ENCODE data around the gene ZSWIM7. TPM values are rescaled to one million over a fixed set of nuclear protein-coding genes. Genes with fewer than 3 reads are reported as not detected.

ZSWIM7 gene
- 10.4 and 13.8 TPM in 2 replicates for total RNA-seq (2022)
- Bru-seq, nascent RNA, result percentile 54 among the genes with signal in this experiment
- BruChase-seq, experiment 1, labeled RNA remaining after a 2-hour chase, result percentile 55 among the genes with signal in this experiment
- percentile 57 among the genes with signal in this experiment for BruChase-seq, experiment 2, labeled RNA remaining after a 6-hour chase
- long read RNA-seq, partial matches to known transcripts, result 1 of 25 reads
- long read RNA-seq, other reads (novel, unspliced or antisense), result 8 of 25 reads

GRCh38 chr17:15999141-15999973 lies at the start of gene ZSWIM7, which contains the start of gene TTC19:
Gene ZSWIM7, minus strand, starts transcription at chr17:15999704. Its CDS starts 110 bp downstream, at chr17:15999594.
Gene TTC19, plus strand, starts transcription at chr17:15999824. Its CDS starts 25 bp downstream, at chr17:15999849.
- intact Hi-C loops (cut with micrococcal nuclease; ENCODE audit: unreplicated experiment), result no loop called here
- no TSS peak for BruUV-seq (replicated peaks)
- Mint-ChIP-seq H3K4me3 (ENCODE audit: unreplicated experiment) (peak within 1 kb of the TSS; percentile 82), H3K36me3 (ENCODE audit: insufficient read depth, unreplicated experiment) (peaks cover 53% of the 10 kb centered on the region), H3K4me1 (ENCODE audit: low read depth, unreplicated experiment) (peaks cover 15% of the 10 kb centered on the region), H3K27me3 (ENCODE audit: insufficient read depth, unreplicated experiment) (no peaks in the 10 kb centered on the region), H3K27ac (ENCODE audit: unreplicated experiment) (peak within 1 kb of the TSS; percentile 69), H3K9me3 (ENCODE audit: unreplicated experiment) (no peaks in the 10 kb centered on the region)
- Histone ChIP-seq H3K9me3 (no peaks in the 10 kb centered on the region), H3K4me1 (no peaks in the 10 kb centered on the region), H3K36me3 (ENCODE audit: control insufficient read depth, insufficient read depth, low read length) (no peaks in the 10 kb centered on the region; the same call in 1 of the 2 replicates), H3K27me3 (replicated peaks; ENCODE audit: control insufficient read depth, insufficient read depth, low read length) (no peaks in the 10 kb centered on the region), H3K4me3 (ENCODE audit: low read depth, low read length) (peak within 1 kb of the TSS; percentile 69)
- peak; percentile 94 for DNase-seq
- ChIA-PET POLR2A (interaction anchor here (0.9 kb wide), 1 partner anchor 54 kb away, joined by 5 read pairs; the partner anchor contains the start of gene ADORA2B), CTCF (interaction anchor here (0.7 to 3.2 kb wide), 7 partner anchors 29 to 767 kb away, joined by 3 to 19 read pairs (median 3); partner anchors contain the start of genes ADORA2B, NCOR1 and UBB)
- no peak for TF ChIP-seq CTCF (IDR thresholded peaks at IDR 0.05; ENCODE audit: insufficient read depth in 1 of 2, low read depth in 1 of 2, low read length in 1 of 2, severe bottlenecking in 1 of 2, unreplicated experiment in 1 of 2)

- intact Hi-C loops (cut with micrococcal nuclease; ENCODE audit: unreplicated experiment), result no loop called here
- no peak overlapping the region for H3K4me3 ChIP-seq (ENCODE audit: low read depth, low read length)
- ChIA-PET POLR2A (no interaction called here), CTCF (no interaction called here)
- Mint-ChIP-seq H3K9me3 (ENCODE audit: unreplicated experiment) (no peaks in the 10 kb centered on the region), H3K27me3 (ENCODE audit: insufficient read depth, unreplicated experiment) (no peaks in the 10 kb centered on the region), H3K27ac (ENCODE audit: unreplicated experiment) (no peak overlapping the region), H3K4me1 (ENCODE audit: low read depth, unreplicated experiment) (no peaks in the 10 kb centered on the region), H3K4me3 (ENCODE audit: unreplicated experiment) (no peak overlapping the region), H3K36me3 (ENCODE audit: insufficient read depth, unreplicated experiment) (peaks cover 45% of the 10 kb centered on the region)
- H3K36me3 ChIP-seq (ENCODE audit: control insufficient read depth, insufficient read depth, low read length), result no peaks in the 10 kb centered on the region
- no peaks in the 10 kb centered on the region for H3K4me1 ChIP-seq
- TF ChIP-seq CTCF (IDR thresholded peaks at IDR 0.05; ENCODE audit: insufficient read depth in 1 of 2, low read depth in 1 of 2, low read length in 1 of 2, severe bottlenecking in 1 of 2, unreplicated experiment in 1 of 2), result no peak
- DNase-seq, result no peak
- no peaks in the 10 kb centered on the region for H3K9me3 ChIP-seq
- H3K27me3 ChIP-seq (replicated peaks; ENCODE audit: control insufficient read depth, insufficient read depth, low read length), result no peaks in the 10 kb centered on the region
- no TSS peak for BruUV-seq (replicated peaks)
These were observed 49.4 kb upstream of the ZSWIM7 start for GRCh38 chr17:16048811-16049449.

- TF ChIP-seq CTCF (IDR thresholded peaks at IDR 0.05; ENCODE audit: insufficient read depth in 1 of 2, low read depth in 1 of 2, low read length in 1 of 2, severe bottlenecking in 1 of 2, unreplicated experiment in 1 of 2), result no peak
- H3K36me3 Mint-ChIP-seq (ENCODE audit: insufficient read depth, unreplicated experiment), result peaks cover 40% of the 10 kb centered on the region
These were observed 47.5 kb upstream of the ZSWIM7 start for GRCh38 chr17:16046966-16047365.

More at GRCh38 chr17:16046966-16047365, 47.5 kb upstream of the ZSWIM7 start:
- ChIA-PET CTCF (no interaction called here), POLR2A (no interaction called here)
- H3K27me3 ChIP-seq (replicated peaks; ENCODE audit: control insufficient read depth, insufficient read depth, low read length), result no peaks in the 10 kb centered on the region
- DNase-seq, result no peak
- no peaks in the 10 kb centered on the region for H3K9me3 Mint-ChIP-seq (ENCODE audit: unreplicated experiment)
- BruUV-seq (replicated peaks), result no TSS peak
- no peaks in the 10 kb centered on the region for H3K27me3 Mint-ChIP-seq (ENCODE audit: insufficient read depth, unreplicated experiment)
- intact Hi-C loops (cut with micrococcal nuclease; ENCODE audit: unreplicated experiment), result no loop called here
- H3K27ac Mint-ChIP-seq (ENCODE audit: unreplicated experiment), result no peak overlapping the region
- no peaks in the 10 kb centered on the region for H3K9me3 ChIP-seq
- H3K4me3 ChIP-seq (ENCODE audit: low read depth, low read length), result no peak overlapping the region
- no peak overlapping the region for H3K4me3 Mint-ChIP-seq (ENCODE audit: unreplicated experiment)
- H3K4me1 Mint-ChIP-seq (ENCODE audit: low read depth, unreplicated experiment), result no peaks in the 10 kb centered on the region
- no peaks in the 10 kb centered on the region for H3K36me3 ChIP-seq (ENCODE audit: control insufficient read depth, insufficient read depth, low read length)
- H3K4me1 ChIP-seq, result no peaks in the 10 kb centered on the region
